ENCODE data around the gene TMEM8B.

TMEM8B gene

DNA sequence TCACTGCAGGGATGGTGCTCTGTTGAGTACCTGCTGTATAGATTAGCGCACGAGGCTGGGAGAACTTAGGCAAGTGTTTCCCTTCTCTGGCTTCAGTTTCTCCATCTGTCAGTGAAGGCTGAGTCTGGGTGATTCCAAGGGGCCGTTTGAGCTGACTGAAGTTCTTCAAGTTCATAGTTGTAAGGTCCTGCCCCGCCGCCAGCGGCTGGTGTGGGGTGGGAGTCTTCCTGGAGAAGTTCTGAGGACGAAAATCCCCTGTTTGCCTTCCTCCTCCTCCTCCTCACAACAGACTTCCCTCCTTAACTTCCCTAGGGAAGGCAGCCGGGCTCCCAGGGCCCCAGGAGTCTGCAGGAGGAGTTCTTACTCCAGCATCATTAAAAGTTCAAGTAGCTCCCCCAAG is 75.3 kb downstream of the TMEM8B start:
- Histone ChIP-seq H3K27me3 (ENCODE audit: control insufficient read depth, insufficient read depth, low read length) (no peaks in the 10 kb centered on the region), H3K4me1 (peaks cover 7% of the 10 kb centered on the region)

DNA sequence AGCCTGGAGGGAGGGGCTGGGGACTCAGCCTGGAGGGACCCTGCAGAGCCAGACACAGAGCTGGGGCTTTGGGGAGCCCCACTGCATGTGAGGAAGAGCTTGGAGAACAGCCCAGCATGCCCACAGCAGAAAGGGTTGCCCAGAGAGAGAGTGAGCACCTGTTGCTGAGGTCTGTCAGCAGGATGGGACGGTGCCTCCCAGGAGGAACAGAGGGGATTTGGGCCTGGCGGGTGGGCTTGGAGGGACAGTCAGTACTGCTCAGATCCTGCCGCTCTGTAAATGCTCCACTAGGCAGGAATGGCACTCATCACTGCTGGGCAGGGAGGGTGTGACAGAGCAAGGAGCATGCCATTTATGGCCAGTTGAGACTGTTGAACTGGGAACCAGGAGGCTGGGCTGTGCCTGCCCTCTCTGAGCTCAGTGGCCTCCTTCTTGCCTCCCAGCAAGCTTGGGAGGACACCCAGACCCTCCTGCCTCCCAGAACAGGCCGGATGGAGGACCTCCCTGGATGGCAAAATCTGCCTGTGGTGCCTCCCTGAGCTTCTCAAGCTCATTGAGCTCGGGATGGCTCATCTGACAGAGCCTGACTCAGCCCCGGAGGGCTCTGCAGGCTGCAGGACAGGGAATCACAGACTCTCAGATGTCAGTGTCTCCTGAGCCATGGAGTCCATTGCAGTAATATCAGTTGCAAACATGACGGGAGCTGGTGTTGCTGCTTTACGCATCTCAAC is 76.2 kb downstream of the TMEM8B start:
- H3K9me3 ChIP-seq (ENCODE audit: control insufficient read depth, low read length), result no peaks in the 10 kb centered on the region
- no peaks in the 10 kb centered on the region for H3K79me2 ChIP-seq
- H3K4me2 ChIP-seq (ENCODE audit: low read length), result no peak overlapping the region
- no peaks in the 10 kb centered on the region for H3K27me3 ChIP-seq (ENCODE audit: control insufficient read depth, insufficient read depth, low read length)
- TF ChIP-seq, protein P1, sequence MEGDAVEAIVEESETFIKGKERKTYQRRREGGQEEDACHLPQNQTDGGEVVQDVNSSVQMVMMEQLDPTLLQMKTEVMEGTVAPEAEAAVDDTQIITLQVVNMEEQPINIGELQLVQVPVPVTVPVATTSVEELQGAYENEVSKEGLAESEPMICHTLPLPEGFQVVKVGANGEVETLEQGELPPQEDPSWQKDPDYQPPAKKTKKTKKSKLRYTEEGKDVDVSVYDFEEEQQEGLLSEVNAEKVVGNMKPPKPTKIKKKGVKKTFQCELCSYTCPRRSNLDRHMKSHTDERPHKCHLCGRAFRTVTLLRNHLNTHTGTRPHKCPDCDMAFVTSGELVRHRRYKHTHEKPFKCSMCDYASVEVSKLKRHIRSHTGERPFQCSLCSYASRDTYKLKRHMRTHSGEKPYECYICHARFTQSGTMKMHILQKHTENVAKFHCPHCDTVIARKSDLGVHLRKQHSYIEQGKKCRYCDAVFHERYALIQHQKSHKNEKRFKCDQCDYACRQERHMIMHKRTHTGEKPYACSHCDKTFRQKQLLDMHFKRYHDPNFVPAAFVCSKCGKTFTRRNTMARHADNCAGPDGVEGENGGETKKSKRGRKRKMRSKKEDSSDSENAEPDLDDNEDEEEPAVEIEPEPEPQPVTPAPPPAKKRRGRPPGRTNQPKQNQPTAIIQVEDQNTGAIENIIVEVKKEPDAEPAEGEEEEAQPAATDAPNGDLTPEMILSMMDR (IDR thresholded peaks at IDR 0.05), result no peak
- no peaks in the 10 kb centered on the region for H3K36me3 ChIP-seq (ENCODE audit: control insufficient read depth, insufficient read depth, low read length)
- peaks cover 7% of the 10 kb centered on the region for H3K4me1 ChIP-seq
- peak overlapping the region; percentile 53 for H2AFZ ChIP-seq
- no peak overlapping the region for H3K9ac ChIP-seq
- H3K4me3 ChIP-seq (ENCODE audit: low read depth, low read length), result no peak overlapping the region
- no peak overlapping the region for H3K27ac ChIP-seq

More for the DNA sequence above, 75.3 kb downstream of the TMEM8B start:
- no peak overlapping the region for H3K27ac ChIP-seq
- no peak overlapping the region for H2AFZ ChIP-seq
- no peak overlapping the region for H3K4me2 ChIP-seq (ENCODE audit: low read length)
- H3K79me2 ChIP-seq, result no peaks in the 10 kb centered on the region
- no peaks in the 10 kb centered on the region for H3K9me3 ChIP-seq (ENCODE audit: control insufficient read depth, low read length)
- H3K36me3 ChIP-seq (ENCODE audit: control insufficient read depth, insufficient read depth, low read length), result no peaks in the 10 kb centered on the region
- no peak overlapping the region for H3K4me3 ChIP-seq (ENCODE audit: low read depth, low read length)
- no peak overlapping the region for H3K9ac ChIP-seq
- TF ChIP-seq, protein P1 (IDR thresholded peaks at IDR 0.05), result no peak

DNA sequence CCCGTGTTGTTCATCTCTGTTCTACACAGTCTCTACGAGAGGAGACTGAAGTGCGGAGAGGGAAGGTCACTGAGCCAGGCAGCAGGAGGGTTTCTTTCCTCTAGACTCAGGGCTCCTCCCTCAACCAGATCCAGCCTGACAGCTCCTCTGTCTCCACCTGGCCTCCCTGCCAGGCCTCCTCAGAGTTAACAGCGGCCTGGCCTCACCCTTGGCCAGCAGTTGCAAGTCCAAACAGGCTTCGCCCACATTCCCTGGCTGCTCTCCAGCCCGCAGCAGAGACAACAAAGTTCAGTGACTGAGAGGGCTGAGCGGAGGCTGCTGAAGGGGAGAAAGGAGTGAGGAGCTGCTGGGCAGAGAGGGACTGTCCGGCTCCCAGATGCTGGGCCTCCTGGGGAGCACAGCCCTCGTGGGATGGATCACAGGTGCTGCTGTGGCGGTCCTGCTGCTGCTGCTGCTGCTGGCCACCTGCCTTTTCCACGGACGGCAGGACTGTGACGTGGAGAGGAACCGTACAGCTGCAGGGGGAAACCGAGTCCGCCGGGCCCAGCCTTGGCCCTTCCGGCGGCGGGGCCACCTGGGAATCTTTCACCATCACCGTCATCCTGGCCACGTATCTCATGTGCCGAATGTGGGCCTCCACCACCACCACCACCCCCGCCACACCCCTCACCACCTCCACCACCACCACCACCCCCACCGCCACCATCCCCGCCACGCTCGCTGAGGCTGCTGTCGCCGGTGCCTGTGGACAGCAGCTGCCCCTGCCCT is 77.1 kb downstream of the TMEM8B start, which contains the start of gene HRCT1:
HRCT1 (plus strand) TSS at position 291 of the 768 bp plus-strand sequence; CDS start at position 377, 86 bp downstream.
- Histone ChIP-seq H3K9me3 (ENCODE audit: control insufficient read depth, low read length) (no peaks in the 10 kb centered on the region), H3K9ac (no peak within 1 kb of the TSS)

DNA sequence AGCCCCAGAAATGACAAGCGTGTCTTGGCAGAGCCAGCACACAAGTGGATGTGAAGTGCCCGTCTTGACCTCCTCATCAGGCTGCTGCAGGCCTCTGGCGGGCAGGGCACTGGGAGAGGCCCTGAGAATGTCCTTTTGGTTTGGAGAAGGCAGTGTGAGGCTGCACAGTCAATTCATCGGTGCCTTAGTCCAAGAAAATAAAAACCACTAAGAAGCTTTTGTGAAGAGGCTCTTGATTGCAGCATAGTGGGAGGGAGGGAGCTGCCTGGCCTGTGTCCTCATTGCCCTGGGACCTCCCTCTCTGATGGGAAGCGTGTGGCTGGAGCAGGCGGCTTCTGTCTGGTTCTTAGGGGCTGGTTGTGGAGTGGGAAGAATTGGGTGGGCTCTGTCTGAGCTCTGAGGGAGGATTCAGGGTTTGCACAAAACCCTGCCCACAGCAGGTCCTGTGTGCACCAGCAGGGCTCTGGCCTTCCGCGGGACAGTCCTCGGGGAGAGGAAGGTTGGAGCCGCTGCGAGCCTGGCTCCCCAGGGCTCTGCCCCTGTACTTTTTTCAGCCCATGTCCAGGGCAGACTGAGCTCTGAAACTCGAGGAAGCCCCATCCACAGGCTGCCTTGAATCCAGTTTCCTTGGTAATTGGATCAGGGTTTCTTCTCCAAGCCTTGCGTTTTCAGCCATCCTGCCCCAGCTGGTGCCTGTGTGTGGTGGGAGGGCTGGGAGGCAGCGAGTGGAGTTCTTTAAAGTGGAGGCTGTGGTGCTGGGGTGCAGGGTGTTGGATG is 78.1 kb downstream of the TMEM8B start:
- Histone ChIP-seq H3K27me3 (ENCODE audit: control insufficient read depth, insufficient read depth, low read length) (no peaks in the 10 kb centered on the region), H3K9ac (no peak overlapping the region), H3K36me3 (ENCODE audit: control insufficient read depth, insufficient read depth, low read length) (no peaks in the 10 kb centered on the region), H2AFZ (no peak overlapping the region), H3K4me2 (ENCODE audit: low read length) (no peak overlapping the region), H3K9me3 (ENCODE audit: control insufficient read depth, low read length) (no peaks in the 10 kb centered on the region), H3K79me2 (no peaks in the 10 kb centered on the region), H3K27ac (peak overlapping the region; percentile 76), H3K4me3 (ENCODE audit: low read depth, low read length) (no peak overlapping the region), H3K4me1 (peaks cover 7% of the 10 kb centered on the region)
- TF ChIP-seq, protein P1 (IDR thresholded peaks at IDR 0.05), result no peak

More for the DNA sequence above, 77.1 kb downstream of the TMEM8B start, which contains the start of gene HRCT1:
- Histone ChIP-seq H3K27me3 (ENCODE audit: control insufficient read depth, insufficient read depth, low read length) (no peaks in the 10 kb centered on the region), H3K4me3 (ENCODE audit: low read depth, low read length) (no peak within 1 kb of the TSS), H3K27ac (peak within 1 kb of the TSS; percentile 76), H3K4me2 (ENCODE audit: low read length) (no peak within 1 kb of the TSS), H3K4me1 (peaks cover 7% of the 10 kb centered on the region), H3K79me2 (no peaks in the 10 kb centered on the region), H2AFZ (peak within 1 kb of the TSS; percentile 53), H3K36me3 (ENCODE audit: control insufficient read depth, insufficient read depth, low read length) (no peaks in the 10 kb centered on the region)
- TF ChIP-seq, protein P1 (IDR thresholded peaks at IDR 0.05), result no peak

Data from parathyroid adenoma (tissue), 2 donors.